Upper lobe of right lung (tissue), 1 donor: ENCODE measurements around the gene PROCA1. TPM values are rescaled to one million over a fixed set of nuclear protein-coding genes. Genes with fewer than 3 reads are reported as not detected.
A peak's percentile ranks its signal among the peaks of the same experiment; 100 is the strongest.

Source experiments
- ATAC-seq: fragments of 200-7000 bp; cut with Tn5 transposase; one replicate; pipeline ENCODE4 v1.9.1; 2020; ENCODE audit warnings: mild to moderate bottlenecking, moderate library complexity
- DNase-seq: peaks from one replicate; pipeline ENCODE4 v3.0.0-alpha.2; 2020
- H3K27ac ChIP-seq: fragments of 200-600 bp; one replicate; pipeline ENCODE4 v1.8.0; 2022
- H3K27me3 ChIP-seq: fragments of 200-600 bp; one replicate; pipeline ENCODE4 v1.8.0; 2022; ENCODE audit warnings: mild to moderate bottlenecking
- H3K36me3 ChIP-seq: fragments of 200-600 bp; one replicate; pipeline ENCODE4 v1.8.0; 2022
- H3K4me1 ChIP-seq: fragments of 200-600 bp; one replicate; pipeline ENCODE4 v1.8.0; 2022
- H3K4me3 ChIP-seq: fragments of 200-600 bp; one replicate; pipeline ENCODE4 v1.8.0; 2022; ENCODE audit warnings: mild to moderate bottlenecking
- H3K9me3 ChIP-seq: fragments of 200-600 bp; one replicate; pipeline ENCODE4 v1.8.0; 2022
- CTCF ChIP-seq: fragments of 200-600 bp; IDR thresholded peaks from one replicate; pipeline ENCODE4 v1.8.0; 2022; ENCODE audit warnings: antibody characterized with exemption
- intact Hi-C: fragments of 100-400 bp; cut with DNase I; formaldehyde crosslinking; loops from one replicate; pipeline ENCODE4 v1.11.0; 2022
- long read RNA-seq: library from polyadenylated mRNA; unstranded; transcript quantifications from one replicate; pipeline ENCODE4 v2.0.0, GENCODE V29; 2021
- total RNA-seq: library from RNA; stranded (reverse); fragmentation: NEBNext Ultra II Directional; extraction: Animal tissue kit (Norgen Biotek cat#: 25700); gene quantifications from one replicate; pipeline ENCODE4 v1.2.1, GENCODE V29; 2021
- donor health status: DM: no; HTN: yes; CAD: no; lungs with severe emphysema.

Gene PROCA1, protein sequence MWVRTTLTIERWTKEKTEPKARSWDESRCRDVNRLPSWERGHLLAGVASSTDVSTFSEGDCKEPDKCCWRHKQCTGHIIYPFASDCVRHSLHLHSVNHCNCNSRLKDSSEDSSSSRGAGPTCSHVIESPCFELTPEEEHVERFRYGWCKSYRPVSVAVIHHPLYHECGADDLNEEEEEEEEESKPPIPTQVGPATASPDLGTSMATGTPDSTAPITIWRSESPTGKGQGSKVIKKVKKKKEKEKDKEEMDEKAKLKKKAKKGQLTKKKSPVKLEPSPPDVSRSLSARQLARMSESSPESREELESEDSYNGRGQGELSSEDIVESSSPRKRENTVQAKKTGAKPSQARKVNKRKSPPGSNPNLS
- total RNA-seq: 3.3 TPM
- long read RNA-seq, partial matches to known transcripts: 0 of 5 reads
- long read RNA-seq, other reads (novel, unspliced or antisense): 4 of 5 reads

DNA sequence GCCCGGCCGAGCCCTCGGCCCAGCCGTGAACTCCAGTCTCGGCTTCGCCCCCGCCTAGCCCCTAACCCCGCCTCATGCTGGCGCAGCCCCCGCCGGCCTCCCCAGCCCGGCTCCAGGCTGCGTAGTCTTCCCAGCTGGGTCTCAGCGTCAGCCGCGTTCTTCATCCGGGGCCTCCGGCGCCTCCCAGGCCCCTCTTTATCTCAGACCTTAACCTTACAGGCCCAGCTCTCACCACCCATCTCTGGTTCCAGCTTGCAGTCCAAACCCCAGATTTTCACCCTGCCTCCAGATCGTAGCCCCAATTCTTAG, at the start of gene PROCA1:
Gene PROCA1, minus strand, starts transcription at position 166 of the 309 bp plus-strand sequence. CDS start 228 bp downstream, outside the sequence.
- DNase-seq (no peak), ATAC-seq (no peak)
- Histone ChIP-seq H3K27me3 (no peaks in the 10 kb centered on the region), H3K27ac (peak within 1 kb of the TSS; percentile 90), H3K4me3 (peak within 1 kb of the TSS; percentile 80), H3K36me3 (peaks cover 16% of the 10 kb centered on the region), H3K4me1 (peaks cover 12% of the 10 kb centered on the region), H3K9me3 (no peaks in the 10 kb centered on the region)
- intact Hi-C loops: no loop called here
- no peak for TF ChIP-seq CTCF

DNA sequence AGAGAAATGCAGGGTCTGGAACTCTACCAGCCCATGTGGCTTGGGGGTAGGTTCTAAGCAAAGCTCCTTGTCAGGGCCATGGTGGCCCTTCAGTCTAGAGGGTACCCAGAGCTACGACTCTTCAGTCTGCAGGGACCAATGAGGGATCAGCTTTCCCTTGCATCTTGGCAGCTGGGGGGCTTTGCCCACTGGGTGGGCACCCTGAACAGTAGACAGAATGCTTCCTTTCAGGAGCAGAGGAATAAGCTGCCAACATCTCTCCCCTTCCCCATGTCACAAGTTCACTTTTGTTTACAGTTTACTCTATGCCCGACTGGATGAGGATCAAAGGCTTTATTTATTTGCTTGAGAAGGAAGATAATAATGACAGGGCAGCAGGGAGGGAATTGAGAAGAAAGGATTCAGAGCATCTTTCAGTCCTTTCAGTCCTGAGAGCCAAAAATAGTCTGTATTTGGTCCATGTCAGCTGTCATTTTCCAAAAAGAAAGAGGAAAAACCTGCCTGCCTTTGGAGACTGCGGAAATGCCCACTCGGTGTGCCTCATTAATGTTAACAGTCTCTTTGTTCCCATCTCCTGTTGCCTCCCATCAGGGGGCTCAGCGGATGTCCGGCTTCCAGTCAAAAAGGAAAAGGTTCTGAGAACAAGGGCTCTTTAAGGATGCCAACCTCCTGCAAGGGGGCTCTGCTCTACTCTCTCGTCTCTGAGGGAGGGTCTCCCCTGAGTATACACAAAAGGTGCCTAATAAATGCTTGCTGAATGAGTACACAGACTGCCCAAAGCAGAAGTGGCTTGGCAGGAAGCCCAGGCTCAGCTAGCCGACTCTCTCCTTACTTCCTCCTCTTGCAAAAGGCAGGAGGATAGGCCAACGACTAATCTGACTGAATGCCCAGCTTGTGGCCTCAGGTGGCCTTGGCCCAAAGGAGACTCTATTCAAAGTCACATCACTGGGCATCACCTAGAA, 49.2 kb upstream of the PROCA1 start:
- peak; percentile 89 for DNase-seq
- H3K9me3 ChIP-seq: no peaks in the 10 kb centered on the region
- H3K27ac ChIP-seq: peak overlapping the region; percentile 3
- H3K27me3 ChIP-seq: no peaks in the 10 kb centered on the region
- intact Hi-C loops: loop anchor here (10.0 kb wide), 1 partner anchor 154 kb away; no protein-coding TSS in a partner anchor
- no peak for TF ChIP-seq CTCF
- peaks cover 38% of the 10 kb centered on the region for H3K36me3 ChIP-seq
- peak; percentile 78 for ATAC-seq
- no peak overlapping the region for H3K4me3 ChIP-seq
- peaks cover 21% of the 10 kb centered on the region for H3K4me1 ChIP-seq

DNA sequence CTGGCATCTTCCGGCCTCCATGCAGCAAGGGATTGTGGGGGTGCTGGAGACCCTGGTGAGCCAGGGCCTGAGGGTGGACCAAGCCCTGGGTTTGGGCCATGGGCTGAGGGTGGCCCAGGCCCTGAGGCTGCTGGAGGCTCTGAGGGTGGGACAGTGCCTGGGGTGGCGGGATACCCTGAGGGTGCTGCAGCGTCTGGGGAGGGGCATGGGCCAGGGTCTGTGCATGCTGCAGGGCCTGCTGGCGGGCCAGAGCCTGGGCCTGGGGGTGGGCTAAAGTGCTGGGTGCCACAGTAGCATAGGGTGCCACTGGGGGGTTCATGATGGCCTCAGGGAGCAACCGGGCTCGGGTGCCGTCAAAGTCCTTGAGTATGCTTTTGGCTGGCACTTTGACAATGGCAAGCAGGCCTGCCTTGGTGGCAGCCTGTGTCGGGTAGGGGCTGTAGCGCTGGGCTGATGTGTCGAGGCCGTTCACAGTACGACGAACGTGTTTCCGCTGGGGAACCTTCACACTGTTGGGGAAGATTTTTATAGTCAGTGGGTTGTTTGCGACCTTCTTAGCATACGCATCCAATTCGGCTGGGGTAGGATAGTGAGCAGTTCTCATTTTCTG, 47.7 kb upstream of the PROCA1 start:
- no peak overlapping the region for H3K27ac ChIP-seq
- intact Hi-C loops: no loop called here
- H3K4me1 ChIP-seq: peaks cover 21% of the 10 kb centered on the region
- ATAC-seq: no peak
- no peak for DNase-seq
- H3K27me3 ChIP-seq: no peaks in the 10 kb centered on the region
- peaks cover 27% of the 10 kb centered on the region for H3K36me3 ChIP-seq
- no peaks in the 10 kb centered on the region for H3K9me3 ChIP-seq
- no peak for TF ChIP-seq CTCF
- no peak overlapping the region for H3K4me3 ChIP-seq

DNA sequence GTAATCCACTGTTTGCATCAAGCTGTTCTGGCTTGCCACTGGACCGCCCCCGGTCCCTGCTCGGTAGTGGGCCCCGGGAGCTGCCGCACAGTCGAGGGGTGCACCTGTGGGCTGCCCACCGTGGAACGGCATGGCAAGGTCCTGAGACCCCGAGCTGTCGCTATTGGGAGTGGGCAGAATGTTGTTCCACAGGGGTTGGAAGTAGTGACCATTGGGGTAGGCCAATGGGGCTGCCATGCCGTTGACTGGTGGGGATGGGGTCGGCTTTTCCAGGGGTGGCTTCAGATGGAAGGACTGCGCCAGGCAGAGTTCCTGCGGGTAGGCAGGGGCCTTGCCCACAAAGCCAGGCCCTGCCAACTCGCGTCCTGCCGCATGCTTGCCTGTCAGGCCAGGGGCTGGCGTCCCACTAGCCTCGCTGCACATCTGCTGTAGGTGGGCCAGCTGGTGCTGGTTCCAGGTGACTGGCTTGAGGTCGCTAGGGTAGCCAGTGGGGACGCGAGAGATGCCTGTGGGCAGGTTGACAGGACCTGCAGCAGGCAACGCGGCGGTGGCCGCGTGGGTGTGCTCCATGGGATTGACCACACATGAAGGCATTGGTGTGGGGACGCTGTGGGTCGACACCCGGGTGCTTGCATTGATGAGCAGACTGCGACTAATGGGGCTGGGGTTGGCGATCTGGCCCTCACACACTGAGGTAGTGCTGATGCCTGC, 46.9 kb upstream of the PROCA1 start:
- Histone ChIP-seq H3K27ac (no peak overlapping the region), H3K4me1 (peaks cover 19% of the 10 kb centered on the region), H3K9me3 (no peaks in the 10 kb centered on the region), H3K36me3 (peaks cover 27% of the 10 kb centered on the region), H3K4me3 (no peak overlapping the region), H3K27me3 (no peaks in the 10 kb centered on the region)
- ATAC-seq: no peak
- intact Hi-C loops: no loop called here
- DNase-seq: peak; percentile 64
- TF ChIP-seq CTCF: no peak
